Measurements from ENCODE around the gene NOL9.

DNA sequence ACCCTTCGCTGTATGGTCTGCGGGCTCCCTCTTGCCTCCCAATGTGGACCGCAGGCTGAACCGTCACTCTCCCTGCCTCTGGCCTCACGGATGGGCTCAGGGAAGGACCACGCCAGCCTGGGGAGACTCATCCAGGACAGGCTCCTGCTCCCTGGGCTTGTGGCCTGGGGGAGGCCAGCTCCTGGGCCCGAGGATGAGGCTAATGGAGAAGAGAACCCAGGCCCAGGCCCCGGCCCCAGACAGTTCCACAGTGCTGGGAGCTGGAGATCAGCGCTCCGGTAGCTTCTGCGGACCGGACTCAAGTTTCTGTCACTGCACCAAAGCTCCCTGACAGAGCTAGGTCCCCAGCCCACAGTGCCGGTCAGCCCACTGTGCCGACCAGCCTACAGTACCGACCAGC lies 49.4 kb downstream of the NOL9 start:
- TF ChIP-seq, protein P1, sequence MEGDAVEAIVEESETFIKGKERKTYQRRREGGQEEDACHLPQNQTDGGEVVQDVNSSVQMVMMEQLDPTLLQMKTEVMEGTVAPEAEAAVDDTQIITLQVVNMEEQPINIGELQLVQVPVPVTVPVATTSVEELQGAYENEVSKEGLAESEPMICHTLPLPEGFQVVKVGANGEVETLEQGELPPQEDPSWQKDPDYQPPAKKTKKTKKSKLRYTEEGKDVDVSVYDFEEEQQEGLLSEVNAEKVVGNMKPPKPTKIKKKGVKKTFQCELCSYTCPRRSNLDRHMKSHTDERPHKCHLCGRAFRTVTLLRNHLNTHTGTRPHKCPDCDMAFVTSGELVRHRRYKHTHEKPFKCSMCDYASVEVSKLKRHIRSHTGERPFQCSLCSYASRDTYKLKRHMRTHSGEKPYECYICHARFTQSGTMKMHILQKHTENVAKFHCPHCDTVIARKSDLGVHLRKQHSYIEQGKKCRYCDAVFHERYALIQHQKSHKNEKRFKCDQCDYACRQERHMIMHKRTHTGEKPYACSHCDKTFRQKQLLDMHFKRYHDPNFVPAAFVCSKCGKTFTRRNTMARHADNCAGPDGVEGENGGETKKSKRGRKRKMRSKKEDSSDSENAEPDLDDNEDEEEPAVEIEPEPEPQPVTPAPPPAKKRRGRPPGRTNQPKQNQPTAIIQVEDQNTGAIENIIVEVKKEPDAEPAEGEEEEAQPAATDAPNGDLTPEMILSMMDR (IDR thresholded peaks at IDR 0.05): no peak
- TF ChIP-seq POLR2A (IDR thresholded peaks at IDR 0.05): no peak
